HG02588 (cell line): ENCODE measurements around the gene MOB3B.
"Not testable (repeated sequence)": the region's sequence is repeated elsewhere in the genome, so short reads cannot be mapped to it uniquely, and the experiment has no call there.

Source experiments
- ATAC-seq: cut with Tn5 transposase; IDR thresholded peaks from one replicate; pipeline ENCODE4 v1.9.1; 2021; ENCODE audit warnings: mild to moderate bottlenecking, moderate library complexity; ENCODE audit not compliant: unreplicated experiment

MOB3B gene

DNA sequence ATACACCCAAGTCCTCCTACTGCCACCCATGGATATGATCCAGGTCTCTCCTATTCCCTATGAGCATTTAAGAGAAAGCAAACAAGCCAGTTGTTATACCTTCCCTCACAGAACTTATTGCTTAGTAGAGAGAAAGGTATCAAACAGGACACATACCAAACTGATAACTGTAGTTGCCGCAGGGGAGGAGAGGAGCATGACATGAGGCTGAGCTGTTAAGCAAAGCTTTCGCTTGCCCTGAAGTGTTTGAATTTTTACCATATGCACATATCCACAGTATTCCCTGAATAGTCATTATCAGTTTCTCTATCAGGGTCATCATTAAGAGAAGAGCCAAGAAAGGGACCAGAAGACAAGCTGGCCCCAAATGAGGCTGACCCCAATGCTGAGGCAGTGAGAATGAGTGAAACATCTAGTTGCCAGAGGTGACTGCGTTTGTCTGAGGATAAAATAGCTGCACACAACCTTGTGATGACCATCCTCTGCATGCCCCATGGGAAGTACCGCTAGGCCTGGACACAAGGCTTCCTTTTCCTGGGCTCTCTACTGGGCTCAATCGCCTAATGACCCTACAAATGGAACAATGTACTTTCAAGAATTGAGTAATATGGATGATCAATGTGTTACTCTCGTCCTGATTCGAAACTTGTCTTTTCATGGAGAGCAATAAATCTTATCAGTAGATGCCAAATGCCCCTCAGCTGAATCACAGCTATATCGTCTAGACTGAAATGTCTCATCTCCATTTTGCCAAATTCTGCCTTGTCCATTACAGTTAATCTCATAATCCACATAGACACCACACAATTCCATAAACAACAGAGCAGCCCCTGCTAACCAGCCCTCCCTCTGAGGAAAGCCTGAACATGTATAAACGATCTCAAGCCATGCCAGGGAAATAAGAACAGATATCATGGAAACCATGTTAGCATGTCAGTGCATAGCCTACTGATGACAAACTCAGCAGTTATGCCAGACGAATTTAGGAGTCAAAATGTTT, 9.8 kb downstream of the MOB3B start:
- ATAC-seq, result no peak

GRCh38 chr9:27518809-27519208, 10.8 kb downstream of the MOB3B start:
- no peak for ATAC-seq

DNA sequence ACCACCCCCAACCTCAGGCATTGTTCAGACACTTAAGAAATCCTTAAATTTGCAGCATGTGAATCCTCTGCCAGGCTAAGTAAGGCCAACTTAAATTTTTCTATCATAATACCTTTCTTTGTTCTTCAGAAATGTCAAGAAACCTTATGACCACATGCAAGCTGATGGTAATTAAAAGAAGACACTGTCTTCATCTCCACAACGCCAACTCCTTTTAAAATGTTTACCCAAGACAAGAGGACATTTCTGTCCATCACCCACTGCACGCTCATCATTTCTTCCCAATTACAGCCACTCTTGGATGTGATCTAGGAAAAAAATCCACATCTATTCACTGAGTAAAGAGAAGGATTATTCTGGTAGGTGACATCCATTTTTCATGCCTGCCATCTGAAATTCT, 11.6 kb downstream of the MOB3B start:
- ATAC-seq, result no peak

GRCh38 chr9:27514551-27514950, 15.1 kb downstream of the MOB3B start:
- no peak for ATAC-seq

- ATAC-seq, result no peak
Observed at GRCh38 chr9:27511771-27512170, 17.8 kb downstream of the MOB3B start.

- ATAC-seq, result no peak
Observed at GRCh38 chr9:27510780-27511179, 18.8 kb downstream of the MOB3B start.

DNA sequence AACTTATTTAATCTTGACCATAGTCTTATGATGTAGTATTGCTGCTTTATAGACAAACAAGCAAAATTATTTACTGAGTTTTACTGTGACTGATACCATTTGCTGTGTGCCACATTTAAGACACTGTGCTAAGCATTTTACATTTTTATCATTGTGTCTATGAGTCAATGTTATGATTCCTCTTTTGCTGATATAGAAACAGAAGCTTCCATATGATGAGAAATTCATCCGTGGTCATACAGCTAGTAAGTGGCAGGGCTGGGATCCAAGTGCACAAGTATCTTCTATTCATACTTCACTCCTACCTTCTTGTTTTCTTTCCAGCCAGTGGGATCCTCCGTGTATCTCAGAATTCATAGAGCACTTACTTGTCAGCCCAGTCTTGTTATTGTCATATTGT, 22.6 kb downstream of the MOB3B start:
- ATAC-seq, result no peak

DNA sequence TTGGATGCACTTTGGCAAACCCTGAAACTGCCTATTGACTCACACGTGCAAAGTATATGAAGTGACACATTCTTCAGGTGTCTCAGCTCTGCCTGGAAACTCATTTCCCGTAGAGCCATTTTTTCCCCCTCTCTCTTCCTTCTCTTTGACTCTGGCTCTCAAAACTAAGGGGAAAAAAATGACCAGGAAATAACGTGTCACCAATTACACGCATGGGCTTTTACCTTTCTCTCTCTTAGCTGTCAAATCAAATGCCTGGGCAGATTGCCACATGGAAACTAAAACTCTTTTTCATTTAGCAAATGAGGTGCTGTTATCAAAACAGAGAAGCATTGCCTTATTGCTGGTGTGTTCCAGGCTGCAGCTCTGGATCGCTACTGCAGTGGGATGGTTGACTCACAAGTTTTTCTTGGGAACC, 23.9 kb downstream of the MOB3B start:
- no peak for ATAC-seq

DNA sequence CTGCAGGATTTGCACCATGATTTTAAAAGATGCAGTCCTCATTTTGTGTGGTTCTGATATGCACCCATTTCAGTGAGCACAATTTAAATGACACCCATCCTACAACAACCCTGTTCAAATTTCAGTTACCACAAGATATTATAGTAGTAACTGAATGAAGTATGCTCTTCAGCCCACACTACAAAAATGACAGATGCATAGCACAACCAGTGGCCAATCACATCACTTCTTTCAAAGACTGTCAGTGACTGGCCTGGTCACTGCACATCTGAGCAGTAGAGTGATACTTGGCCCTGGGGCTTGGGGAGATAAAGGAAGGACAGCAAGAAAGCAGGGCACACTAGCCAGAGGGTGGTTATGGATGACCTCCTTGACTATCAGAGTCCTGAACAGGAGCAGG, 25.4 kb downstream of the MOB3B start:
- no peak for ATAC-seq

- no peak for ATAC-seq
Observed at GRCh38 chr9:27503623-27504022, 26.0 kb downstream of the MOB3B start.

- ATAC-seq, result not testable (repeated sequence)
Observed at GRCh38 chr9:27500902-27501301, 28.7 kb downstream of the MOB3B start.

DNA sequence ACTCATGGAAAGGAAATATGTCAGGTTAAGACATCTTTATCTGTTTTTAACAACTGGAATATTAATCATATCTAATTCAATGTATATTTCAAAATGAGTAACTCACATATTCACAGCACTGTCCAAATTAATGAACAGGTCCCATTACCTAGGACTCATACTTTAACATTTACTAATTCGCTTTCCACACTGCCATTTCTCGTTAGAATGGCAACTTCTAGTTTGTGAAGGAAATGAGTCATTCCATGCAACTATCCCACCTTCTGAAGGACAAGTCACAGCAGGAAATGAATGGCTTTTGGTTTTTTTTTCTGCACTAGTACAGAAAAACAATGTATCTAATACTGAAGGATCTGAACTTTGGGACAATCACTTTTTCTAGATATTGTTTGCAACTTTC, 30.2 kb downstream of the MOB3B start:
- ATAC-seq, result no peak

DNA sequence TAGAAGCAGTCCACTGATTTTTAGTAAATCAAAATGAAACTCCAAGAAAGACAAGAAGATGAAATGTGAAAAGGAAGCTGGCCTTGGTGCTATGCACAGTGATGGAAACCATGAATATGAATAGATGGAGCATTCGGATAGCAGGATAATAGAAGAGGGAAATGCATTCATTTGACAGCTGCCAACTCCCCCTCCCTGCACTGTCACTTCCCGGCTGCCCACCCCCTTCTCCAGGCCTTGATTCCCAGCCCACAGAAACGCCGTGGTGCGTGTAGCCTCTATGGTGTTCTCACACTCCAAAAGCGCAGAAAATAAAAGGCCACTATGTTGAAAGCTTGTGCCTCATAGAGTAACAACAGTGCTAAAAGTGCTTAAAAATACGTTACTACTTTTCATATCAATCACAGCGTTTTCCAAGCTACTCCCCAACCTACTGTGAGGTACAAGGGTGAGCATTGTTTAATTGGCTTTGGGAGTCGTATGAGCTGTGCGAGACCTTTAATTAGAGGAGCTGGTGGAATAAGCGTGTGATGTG, 31.7 kb downstream of the MOB3B start:
- ATAC-seq, result no peak

DNA sequence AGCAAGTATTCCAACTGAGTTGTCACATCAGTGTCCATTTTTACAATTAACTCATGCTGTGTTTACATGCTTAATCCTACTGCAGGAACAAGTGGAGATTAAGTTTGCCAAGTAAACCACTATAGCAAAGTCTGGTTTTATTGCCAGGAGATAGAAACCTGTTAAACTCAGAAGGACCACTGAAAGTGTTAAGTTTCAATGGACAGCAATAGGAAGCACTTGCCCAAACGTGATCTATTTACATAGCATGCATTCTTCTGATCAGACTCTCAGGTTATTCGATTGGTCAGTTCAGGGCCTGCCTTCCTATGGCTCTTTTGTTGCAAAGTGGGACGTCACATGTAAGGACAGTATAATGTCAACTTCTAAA, 33.5 kb downstream of the MOB3B start:
- ATAC-seq, result no peak

DNA sequence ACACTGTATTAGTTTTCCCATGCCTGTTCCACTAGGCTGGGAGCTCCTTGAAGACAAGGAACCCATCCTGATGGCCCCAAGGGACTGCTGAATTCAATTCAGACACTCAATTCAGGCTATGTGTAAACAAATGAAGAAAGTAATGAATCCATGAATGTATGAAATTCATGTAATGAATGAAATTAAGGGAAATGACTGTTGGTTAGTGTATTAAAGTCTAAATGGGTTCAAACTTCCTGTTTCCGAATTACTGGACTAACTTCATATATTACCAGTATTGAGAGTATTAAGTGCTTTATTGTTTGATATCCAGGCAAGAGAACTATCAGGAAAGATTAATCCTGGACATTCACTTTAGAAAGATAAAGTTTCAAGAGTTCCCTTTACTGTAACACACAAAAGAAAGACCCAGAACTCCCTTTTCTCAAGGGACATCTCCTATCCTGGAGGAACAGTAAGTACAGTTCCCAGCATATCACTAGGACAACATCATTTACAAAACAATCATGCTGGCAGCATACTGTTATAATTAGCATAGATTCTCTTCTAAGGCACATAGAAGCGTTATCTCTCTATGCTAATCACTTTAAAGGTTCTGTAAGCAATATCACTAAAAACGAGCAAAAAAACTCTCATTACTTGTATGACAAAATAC, 34.0 kb downstream of the MOB3B start:
- ATAC-seq, result no peak

GRCh38 chr9:27491154-27491553, 38.5 kb downstream of the MOB3B start:
- ATAC-seq, result no peak

- ATAC-seq, result peak; percentile 91
Observed at GRCh38 chr9:27489087-27489876, 40.3 kb downstream of the MOB3B start.

DNA sequence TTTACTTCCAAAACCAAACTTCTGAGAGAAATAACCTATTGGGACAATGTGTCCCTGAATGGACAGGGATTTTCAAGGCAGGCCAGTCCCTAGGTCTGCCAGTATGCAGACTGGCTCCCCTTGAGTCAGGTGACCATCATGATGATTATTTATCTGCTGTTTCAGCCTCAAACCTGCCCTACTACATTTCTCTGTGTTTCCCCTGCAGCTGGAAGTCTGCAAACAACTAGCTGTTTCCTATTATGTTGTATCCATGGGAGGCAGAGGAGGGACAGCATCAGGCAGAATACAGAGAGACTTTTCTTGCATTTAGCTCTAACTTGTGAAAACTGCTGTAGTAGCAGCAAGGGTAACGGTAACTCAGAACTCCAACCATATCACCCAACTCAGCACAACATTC, 41.7 kb downstream of the MOB3B start:
- no peak for ATAC-seq

DNA sequence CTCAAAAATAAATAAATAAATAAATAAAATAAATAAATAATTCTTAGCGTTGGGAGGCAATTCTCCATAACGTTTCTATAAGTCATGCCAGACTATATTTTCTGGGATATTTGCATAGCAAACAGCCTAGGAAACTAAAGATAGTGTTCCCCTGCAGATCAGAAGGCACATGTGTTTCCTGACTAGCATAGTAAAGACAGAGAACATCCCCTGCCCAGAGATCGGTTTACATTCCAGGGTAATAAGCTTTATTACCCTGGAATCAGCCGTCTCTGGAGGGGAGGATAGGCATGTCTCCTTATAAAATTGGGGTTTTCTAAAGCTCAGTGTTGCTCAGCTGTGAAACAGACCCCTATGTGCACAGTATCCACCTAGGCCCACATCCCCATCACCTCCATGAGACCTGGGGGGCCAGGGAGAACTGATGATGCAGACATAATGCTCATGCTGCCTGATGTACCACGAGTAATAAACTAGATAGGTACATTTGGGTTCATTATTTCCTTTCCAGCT, 42.4 kb downstream of the MOB3B start:
- no peak for ATAC-seq

DNA sequence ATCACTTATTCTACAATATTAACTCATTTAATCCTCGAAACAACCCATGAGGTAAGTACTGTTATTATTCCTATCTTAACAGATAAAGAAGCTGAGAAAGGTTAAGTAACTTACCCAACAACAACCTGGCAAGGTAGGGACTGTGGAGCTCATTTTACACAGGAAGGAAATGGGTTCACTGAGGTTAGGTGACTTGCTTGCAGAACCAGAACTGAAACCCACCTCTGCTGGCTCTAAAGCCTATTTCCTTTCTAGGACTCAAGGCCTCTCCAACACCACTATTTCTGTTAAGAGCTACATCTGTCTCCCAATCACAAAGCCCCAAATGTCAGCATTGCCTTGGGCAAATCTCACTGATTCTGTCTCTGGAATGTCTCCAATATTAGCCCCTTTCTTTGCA, 44.5 kb downstream of the MOB3B start:
- peak; percentile 65 for ATAC-seq

- ATAC-seq, result no peak
Observed at GRCh38 chr9:27483576-27483975, 46.0 kb downstream of the MOB3B start.
